GM18907 (cell line): ENCODE results near the gene F13A1.

Experiments used
- ATAC-seq: cut with Tn5 transposase; IDR thresholded peaks from one replicate; pipeline ENCODE4 v1.9.1; 2021; ENCODE audit warnings: mild to moderate bottlenecking, moderate library complexity; ENCODE audit not compliant: unreplicated experiment

The F13A1 gene

DNA sequence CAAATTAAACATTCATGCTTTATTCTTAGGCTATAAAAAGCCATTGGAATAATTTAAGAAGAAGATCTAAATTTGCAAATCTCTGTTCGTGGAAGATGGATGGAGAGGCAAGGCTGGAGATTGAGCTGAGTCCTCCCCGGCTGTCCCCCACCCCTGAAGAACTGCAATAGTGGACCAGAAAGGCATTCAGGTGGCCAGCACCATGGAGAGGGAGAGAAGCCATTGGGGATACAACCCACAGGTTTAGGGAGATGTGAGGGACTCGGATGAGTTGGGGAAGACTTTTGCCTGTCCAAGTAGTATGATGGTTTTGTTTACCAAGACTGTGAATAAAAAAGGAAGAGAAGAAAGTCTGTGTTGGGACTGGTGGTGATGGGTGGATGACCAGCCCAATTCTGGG is 120.8 kb downstream of the F13A1 start:
- no peak for ATAC-seq

DNA sequence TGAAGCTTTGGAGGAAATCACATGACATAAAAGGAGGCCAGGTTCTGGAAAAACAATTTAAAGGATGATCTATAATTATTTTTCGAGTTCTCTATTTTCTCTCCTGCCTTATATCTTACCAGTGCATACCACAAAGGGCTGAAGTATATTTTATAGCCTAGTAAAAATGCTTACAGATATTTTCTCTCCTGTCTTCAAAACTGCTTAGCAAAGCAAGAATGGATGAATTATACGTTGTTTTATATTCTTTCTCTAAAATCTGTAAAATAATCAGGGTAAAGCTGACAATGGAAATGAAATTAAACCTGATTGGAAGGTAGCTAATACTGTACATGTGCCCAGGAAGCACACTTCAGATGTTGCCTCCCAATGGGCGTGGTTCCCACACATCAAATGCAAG is 123.7 kb downstream of the F13A1 start:
- ATAC-seq: no peak

DNA sequence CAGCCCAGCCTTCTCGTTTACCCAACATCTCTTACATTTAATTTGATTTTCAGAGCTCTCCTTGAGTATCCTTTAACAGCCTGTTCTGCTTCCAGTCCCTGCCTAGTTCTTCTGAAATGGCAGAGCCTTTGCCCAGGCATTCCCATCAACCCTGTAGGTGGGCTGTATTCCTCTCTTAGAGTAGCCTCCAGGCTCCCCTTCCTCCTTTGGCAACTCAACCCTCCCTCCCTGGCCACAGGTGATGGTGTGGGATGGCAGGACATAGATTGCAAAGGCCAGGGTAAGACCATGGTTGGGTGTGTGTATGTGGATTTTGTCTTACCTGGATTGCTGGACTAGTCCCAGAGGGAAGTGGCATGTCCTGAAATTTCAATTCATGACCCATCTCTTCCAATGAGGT is 125.4 kb downstream of the F13A1 start:
- ATAC-seq: no peak

DNA sequence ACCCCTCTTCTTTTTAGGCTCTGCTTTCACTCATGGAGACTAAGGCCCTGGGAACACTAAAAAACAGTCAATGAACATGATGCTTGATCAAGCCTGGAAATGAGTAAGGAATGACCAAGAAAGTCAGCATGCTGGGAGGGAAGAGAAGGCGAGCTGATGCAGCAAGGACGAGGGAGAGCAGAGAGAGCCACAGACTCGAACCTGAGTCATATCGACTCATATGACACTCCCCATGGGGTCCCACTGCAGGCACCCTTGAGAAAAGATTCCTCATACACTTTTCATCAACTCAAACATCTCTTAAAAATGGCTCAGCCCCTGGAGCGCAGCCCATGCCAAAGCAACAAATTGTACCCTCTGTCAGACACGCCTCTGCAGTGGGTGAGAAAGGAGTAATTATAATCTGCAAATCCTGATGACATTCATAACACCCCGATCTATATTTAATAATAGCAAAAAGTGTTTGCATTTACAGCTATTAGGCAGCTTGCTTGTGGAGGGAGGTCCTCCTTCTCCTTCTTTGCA is 127.2 kb downstream of the F13A1 start:
- ATAC-seq: no peak

DNA sequence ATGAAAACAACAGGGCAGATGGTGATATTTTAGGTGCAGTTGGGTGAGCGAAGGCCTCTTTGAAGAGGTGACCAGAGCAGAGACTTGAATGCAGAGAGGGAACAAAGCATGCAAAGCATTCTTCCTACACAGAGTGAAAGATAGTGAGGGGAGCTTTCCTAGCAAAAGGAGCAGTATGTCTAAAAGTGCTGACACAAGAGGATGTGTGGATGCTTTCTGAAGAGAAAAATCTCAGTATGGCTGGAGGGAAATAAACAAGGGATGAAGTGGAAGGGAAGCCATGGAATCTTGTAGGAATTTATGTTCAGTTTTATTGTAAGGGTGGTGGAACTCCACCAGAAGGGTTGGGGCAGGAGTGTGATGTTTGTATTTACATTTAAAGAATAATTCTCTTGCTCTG is 128.6 kb downstream of the F13A1 start:
- no peak for ATAC-seq

DNA sequence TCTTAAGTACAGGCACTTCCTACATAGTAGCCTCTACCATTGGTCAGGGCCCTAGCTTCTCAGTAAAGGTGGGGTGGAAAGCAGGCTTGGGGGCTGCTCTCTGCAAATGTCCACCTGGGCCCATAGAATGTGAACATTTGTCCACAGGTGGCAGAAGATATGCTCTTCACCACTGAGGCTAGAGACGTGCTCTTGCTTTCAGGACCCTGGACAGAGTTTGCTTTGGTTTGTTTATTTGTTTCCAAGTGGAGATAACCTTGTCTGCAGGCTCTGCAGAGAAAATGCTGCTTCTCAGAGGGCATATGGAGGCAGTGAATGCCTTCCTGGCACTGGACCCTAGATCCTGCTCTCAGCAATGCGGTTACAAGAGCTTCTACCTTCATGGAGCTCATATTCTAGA is 129.0 kb downstream of the F13A1 start:
- ATAC-seq: no peak

DNA sequence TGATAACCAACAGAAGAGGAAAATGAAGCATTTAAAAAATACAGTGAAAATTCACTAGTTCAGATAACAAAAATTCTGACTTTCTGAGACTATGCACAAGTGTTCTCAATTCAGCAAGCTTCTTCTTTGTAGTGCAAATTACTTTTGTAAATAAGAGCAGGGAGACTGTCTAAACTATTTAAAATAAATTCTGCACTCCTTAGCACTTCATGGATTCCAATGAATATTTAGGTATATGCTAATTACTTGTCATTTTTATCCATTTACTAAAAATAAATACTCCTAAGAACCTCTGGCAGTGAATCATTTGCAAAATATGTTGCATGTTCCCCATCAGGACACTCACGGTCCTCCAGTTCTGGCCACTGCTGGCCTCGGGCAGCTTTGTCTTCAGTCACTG is 139.8 kb downstream of the F13A1 start:
- ATAC-seq: no peak

DNA sequence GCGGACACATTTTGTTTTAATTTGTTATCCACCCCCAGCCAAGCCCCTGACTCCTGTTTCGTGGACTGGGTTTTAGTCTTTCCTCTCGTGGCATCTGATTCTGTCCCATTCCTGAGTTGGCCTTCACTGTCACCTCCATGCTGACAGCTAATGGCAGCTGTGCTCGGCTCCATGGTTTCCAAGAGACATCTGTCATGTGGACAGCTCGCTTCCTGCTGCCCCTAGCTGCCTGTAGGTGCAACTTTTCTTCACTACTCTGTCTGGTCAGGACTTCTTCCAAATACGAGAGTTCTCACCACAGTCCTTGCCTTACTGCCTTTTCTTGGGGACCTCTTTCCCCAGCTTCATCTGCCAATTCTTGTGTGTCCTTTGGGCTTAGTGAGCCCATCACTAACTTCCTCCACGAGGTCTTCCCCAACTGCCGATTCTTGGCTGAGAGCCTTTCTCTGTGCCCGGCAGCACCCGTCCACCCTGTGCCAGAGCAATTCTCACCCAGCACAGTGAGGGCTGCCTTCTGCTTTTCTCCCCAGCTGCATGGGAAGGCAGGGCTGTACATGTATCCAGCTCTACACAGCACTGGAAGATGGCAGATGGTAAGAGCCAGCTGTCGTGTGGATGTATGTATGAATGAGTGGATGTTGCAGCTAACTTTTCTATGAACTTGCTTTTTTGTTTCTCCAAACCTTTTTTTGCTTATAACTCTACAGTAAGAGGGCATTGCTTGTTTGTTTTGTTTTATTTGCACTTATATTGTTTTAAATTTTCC is 140.4 kb downstream of the F13A1 start:
- no peak for ATAC-seq

DNA sequence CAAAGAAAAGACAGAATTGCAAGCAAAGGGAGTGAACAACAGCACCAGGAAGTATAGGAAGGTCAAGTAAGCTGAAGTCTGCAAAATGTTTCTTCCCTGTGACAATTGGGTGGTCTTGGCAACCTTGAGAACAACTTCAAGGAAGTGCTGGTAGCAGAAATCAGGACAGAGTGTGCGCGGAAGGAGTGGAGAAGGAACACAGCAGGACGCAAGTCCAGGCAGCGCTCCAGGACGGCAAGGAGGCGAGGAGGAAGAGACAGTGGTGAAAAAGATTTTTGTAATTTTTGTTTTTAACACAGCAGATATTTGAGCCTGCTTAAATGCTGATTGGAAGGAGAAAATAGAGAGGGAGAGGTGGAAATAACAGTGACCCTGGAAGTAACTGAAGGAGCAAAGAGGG is 141.7 kb downstream of the F13A1 start:
- no peak for ATAC-seq

DNA sequence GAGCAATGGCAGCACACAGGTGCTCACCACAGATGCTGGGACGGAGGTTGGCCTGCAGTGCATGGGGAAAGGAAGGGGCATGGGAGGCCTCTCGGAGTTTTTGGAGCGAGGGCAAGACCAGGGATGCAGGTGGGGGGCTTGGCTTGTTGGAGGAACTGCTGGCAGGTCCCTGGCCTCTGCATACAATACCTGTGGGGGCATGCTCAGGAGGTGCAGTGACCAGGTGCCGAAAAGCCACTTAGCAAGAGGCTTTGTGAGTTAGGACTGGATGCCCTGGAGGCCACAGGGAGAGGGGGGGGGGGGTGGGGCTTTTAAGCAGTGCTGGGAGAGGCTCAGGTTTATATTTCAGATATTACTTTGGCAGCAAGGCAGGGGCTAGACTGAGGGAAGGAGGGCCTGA is 142.7 kb downstream of the F13A1 start:
- no peak for ATAC-seq

DNA sequence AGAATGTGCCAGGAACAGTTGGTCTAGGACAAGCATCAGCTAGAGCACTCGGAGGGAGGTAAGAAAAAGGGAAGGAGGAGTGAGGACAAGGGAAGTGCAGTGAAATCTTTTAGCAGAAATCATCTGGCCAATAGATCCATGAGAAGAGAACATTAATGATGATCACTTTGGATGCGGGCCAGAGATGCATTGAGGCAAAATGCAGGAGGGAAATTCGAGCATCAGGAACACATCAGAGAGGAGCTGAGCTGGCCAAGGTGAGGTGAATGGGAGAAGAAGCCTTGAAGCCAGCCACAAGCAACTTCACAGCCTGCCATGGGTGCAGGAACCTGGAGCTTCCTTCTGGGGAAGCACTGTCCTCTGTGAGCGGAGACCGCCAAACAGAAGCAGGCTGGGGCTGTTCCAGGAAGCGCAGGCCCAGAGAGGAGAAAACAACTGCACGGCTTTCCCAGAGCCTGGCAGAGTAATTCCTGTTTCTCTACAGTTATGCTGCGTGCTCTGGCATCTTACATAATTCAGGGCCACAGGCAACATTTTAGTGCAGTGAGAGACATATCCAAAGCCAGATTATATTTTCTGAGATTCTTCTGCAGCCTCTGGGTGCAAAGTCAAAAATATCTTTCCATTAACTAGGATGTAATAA is 143.8 kb downstream of the F13A1 start:
- no peak for ATAC-seq

DNA sequence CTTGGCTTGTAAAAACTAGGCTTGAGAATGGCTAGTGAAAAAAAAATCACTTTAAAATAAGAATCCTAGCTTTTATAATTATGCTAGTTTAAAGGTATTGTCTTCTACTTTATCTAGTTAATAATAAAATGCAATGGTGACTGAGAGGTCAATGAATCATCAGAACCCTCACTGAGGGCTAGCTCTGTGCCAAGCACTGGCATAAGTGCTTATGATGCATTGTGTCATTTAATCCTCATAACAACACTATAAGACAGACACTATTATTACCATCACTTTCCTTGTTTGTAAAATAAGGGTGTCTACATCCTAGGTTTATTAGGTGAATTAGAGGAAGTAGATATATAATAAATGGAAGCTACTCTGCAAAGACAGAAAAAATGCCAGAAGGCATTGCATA is 144.3 kb downstream of the F13A1 start:
- no peak for ATAC-seq

DNA sequence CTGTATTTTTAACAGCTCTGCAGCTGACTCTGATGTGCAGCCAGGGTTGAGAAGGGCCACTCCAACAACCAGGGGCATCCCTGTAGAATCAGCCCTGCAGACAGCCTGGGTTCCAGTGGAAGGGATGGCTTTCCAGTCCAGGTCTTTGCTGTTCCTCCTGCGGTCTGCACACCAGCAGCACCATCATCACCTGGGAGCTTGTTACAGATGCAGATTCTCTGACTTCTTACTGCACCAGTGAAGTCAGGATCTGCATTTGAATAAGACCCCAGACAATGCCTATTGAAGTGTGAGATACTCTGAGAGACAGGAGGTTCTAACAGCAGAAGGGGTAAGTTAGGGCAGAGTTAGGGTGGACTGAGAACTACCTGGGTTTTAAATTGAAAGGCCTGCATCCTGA is 151.3 kb downstream of the F13A1 start:
- no peak for ATAC-seq

DNA sequence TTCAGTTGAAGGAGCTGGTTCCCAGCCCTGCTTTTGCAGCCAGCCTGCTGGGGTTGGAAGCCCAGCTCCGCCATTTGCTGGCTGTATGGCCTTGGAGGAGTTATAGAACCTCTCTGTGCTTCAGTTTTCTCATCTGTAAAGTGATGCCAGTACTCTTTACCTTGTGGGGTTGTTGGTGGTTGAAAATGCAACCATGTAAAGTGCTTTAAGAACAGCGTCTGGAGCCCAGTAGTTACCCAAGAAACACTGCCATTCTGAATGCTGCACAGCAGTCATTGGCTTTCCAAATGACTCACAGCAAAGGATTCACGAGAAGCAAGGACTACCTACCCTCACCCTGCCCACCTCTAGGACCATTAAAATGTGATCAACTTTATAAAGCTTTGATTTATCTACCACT is 154.4 kb downstream of the F13A1 start:
- ATAC-seq: no peak

DNA sequence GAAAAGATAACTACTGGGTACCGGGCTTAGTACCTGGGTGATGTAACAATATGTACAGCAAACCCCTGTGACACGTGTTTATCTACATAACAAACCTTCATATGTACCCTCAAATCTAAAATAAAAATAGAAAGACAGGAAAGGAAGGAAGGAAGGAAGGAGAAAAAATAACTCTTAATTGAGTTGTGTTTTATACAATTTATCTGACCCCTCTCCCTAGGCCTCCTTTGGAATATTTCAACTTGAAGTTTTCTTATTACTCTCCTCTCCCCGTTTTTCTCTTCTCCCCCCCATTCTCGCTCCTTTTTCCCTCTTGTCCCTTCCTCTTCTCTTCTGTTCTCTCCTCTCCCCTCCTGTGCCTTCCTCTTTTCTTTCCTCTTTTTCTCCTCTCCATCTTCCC is 156.1 kb downstream of the F13A1 start:
- no peak for ATAC-seq

DNA sequence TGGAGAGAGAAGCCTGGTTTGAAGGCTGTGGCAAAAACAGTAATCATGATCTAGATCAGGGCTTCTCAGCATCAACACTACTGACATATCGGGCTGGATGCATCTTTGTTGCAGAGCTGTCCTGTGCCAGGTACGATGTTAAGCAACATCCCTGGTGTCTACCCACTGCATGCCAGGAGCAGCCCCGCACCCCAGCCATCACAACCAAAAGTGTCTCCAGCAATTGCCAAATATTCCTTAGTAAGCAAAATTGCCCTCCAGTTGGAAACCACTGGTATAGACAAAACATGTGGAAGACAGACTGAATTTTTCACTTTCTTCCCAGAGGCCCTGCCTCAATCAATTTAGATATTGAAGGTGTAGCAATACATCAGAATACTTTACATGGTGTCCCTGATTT is 166.1 kb downstream of the F13A1 start:
- no peak for ATAC-seq

DNA sequence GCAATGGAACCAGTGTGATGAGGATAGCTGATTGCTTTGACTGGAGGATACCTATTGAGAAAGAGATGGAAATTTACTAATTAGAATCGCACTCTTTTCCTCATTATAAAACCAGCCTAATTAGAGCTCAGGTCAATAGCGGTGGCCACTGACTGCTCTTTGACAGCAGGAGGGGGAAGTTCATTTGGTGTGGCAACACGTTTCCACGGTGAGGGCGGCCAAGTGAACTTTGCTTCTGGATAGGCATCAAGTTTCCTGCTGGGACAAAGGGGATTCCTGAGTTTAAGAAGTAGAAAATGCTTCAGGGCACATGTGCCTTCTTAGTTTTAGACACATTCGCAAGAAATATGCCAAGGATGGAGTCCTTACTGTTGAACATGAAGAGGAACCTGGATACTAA is 168.4 kb downstream of the F13A1 start:
- no peak for ATAC-seq

DNA sequence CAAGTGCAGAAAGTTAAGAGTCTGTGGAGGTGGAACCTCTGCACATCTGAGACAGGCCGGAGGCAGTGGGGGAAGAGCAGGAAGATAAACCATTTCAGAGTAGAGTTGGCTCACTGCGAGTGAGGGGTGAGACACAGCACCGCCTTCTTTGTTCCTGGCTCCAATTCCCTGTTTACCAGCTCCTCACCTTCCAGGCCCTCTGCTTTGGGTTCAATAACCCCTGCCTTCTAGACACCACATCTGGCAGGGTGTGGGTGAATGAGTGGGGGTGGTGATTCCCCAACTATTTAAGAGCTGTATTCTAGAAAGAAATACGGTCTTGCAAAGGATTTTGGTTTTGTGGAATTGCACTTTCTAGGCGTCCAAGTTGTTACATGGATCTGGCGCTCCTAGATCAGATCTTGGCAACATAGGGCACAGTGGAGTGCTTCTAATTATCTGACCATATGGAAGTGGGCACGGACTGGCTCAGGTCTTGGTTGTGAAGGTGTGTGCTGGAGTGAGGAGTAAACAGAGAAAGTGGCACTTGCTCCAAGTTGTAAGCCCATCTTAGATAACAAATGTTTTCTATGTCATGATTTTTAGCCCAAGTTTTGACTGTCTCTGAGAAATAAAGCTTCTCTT is 172.2 kb downstream of the F13A1 start:
- no peak for ATAC-seq

DNA sequence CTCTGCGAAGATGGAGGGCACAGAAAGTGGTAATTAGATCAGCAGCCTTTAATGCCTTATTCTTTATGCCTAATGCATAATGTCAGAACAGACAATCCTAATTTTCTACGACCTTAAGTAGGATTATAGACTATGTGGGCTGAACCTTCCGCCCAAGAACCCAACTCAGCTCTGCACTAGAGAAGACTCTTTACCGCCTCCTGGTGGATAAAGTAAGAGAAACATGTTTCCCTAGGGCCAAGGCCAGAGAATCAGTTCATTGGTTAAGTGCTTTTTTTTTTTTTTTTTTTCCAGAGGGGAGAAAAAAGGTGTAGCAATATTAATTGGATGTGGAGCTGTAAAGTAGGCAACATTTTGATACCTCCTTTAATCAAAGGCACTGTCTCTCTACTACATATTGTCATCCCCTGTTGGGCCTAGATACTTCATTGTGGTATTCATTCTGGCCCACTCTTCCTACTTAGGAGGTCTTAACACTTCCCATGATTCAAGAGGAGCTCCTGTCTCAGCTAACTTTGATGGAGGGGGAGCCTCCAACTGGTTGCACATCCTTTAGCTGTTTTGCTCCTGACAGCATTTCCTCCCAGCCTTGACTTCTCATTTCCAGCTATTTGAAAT is 188.9 kb downstream of the F13A1 start:
- no peak for ATAC-seq

DNA sequence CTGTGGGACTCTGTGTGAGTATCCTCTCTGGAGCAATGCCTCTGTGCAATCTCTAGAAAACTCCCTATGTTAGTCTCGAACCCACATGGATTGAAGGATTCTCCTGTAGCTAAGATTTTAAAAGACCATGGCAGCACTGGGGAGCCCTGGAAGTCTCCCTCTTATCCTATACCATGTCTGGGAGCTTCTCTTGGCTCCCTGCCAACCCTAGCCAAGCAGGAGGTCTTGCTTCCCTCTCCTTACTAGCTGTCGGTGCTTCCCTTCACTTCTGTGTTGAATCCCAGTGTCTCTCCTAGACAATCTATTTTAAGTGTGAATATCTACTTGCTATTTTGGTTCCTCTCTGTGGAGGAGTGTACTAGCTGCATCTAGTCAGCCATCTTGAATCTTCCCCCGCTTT is 195.0 kb downstream of the F13A1 start:
- no peak for ATAC-seq

DNA sequence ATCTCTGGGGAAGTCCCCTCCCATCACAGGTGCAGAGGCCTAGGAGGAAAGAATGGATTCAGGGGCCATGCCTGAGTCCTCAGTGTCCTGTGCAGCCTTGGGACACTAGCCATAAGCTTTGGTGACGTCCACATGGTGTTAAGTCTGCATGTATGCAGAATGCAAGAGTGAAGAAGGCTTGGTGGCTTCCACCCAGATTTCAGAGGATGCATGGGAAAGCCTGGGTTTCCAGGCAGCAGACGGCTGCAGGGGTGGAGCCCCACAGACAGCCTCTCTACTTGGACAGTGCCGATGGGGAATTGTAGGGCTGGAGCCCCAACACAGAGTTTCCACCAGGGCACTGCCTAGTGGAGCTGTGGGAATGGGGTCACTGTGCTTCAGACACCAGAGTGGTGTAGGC is 196.7 kb downstream of the F13A1 start:
- ATAC-seq: no peak

DNA sequence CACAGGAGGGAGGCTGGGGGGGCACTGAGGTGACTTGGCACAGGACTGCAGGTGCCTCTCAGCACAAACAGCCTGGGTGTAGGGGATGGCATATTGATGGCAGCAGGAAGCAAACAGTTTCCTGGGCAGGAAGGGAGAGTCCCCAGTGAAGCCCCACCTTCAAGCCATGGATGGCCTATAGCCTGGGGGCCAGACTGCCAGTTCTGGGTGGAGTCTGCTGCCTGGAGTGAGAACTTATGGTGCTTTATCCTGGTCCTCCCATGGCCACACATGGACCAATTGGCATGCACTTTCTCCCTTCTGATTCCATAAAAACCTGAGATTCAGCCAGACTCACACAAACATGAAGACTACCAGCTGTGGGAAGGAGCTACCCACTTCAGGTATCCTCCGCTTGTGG is 198.5 kb downstream of the F13A1 start:
- ATAC-seq: no peak
